ENCODE results near the gene TRAPPC4. TPM values are rescaled to one million over a fixed set of nuclear protein-coding genes. Genes with fewer than 3 reads are reported as not detected.
"Not testable (repeated sequence)": the region's sequence is repeated elsewhere in the genome, so short reads cannot be mapped to it uniquely, and the experiment has no call there.

TRAPPC4 gene
- total RNA-seq, 3 donors from 2014 or later = 52.6 to 63.7 (median 60.0) TPM

- DNase-seq (ENCODE audit: low spot score in 2 of 2) = no peak
- Histone ChIP-seq H3K9me3 (no peaks in the 10 kb centered on the region), H3K27ac (no peak overlapping the region), H3K4me1 (no peaks in the 10 kb centered on the region), H3K27me3 (no peaks in the 10 kb centered on the region), H3K36me3 (no peaks in the 10 kb centered on the region), H3K4me3 (no peak overlapping the region)
- intact Hi-C loops (cut with DNase I; ENCODE audit: low total_unique reads) = no loop called here
- TF ChIP-seq CTCF (IDR thresholded peaks at IDR 0.05) (no peak), POLR2A (IDR thresholded peaks at IDR 0.05) (no peak), POLR2AphosphoS5 (IDR thresholded peaks at IDR 0.05) (no peak)
Observed at GRCh38 chr11:119038884-119039283, 20.3 kb downstream of the TRAPPC4 start.

- H3K27ac ChIP-seq; H3K36me3 ChIP-seq; H3K4me3 ChIP-seq; DNase-seq (ENCODE audit: low spot score in 2 of 2); H3K9me3 ChIP-seq; intact Hi-C loops (cut with DNase I; ENCODE audit: low total_unique reads); H3K4me1 ChIP-seq; H3K27me3 ChIP-seq: not testable (repeated sequence)
Observed at GRCh38 chr11:119039471-119039870, 20.9 kb downstream of the TRAPPC4 start.

- Histone ChIP-seq H3K4me1 (no peaks in the 10 kb centered on the region), H3K4me3 (no peak overlapping the region), H3K27me3 (no peaks in the 10 kb centered on the region), H3K36me3 (no peaks in the 10 kb centered on the region), H3K27ac (no peak overlapping the region), H3K9me3 (no peaks in the 10 kb centered on the region)
- intact Hi-C loops (cut with DNase I; ENCODE audit: low total_unique reads) = no loop called here
- TF ChIP-seq POLR2AphosphoS5 (IDR thresholded peaks at IDR 0.05) = no peak
- TF ChIP-seq POLR2A (IDR thresholded peaks at IDR 0.05) = no peak
- TF ChIP-seq CTCF (IDR thresholded peaks at IDR 0.05) = no peak
- no peak for DNase-seq (ENCODE audit: low spot score in 2 of 2)
Observed at GRCh38 chr11:119041821-119042514, 23.4 kb downstream of the TRAPPC4 start.

- Histone ChIP-seq H3K9me3 (no peaks in the 10 kb centered on the region), H3K4me3 (no peak overlapping the region), H3K4me1 (no peaks in the 10 kb centered on the region), H3K36me3 (peaks cover 6% of the 10 kb centered on the region), H3K27me3 (no peaks in the 10 kb centered on the region), H3K27ac (no peak overlapping the region)
- no peak for DNase-seq (ENCODE audit: low spot score in 2 of 2)
- TF ChIP-seq POLR2AphosphoS5 (IDR thresholded peaks at IDR 0.05) = no peak
- intact Hi-C loops (cut with DNase I; ENCODE audit: low total_unique reads) = no loop called here
Observed at GRCh38 chr11:119042927-119043326, 24.4 kb downstream of the TRAPPC4 start.

GRCh38 chr11:119044708-119045107 is 26.1 kb downstream of the TRAPPC4 start:
- H3K36me3 ChIP-seq = peaks cover 11% of the 10 kb centered on the region
- no peak overlapping the region for H3K4me3 ChIP-seq
- TF ChIP-seq POLR2A (IDR thresholded peaks at IDR 0.05) (no peak), POLR2AphosphoS5 (IDR thresholded peaks at IDR 0.05) (no peak), CTCF (IDR thresholded peaks at IDR 0.05) (no peak)
- no peaks in the 10 kb centered on the region for H3K4me1 ChIP-seq
- H3K9me3 ChIP-seq = no peaks in the 10 kb centered on the region
- no peak overlapping the region for H3K27ac ChIP-seq
- H3K27me3 ChIP-seq = no peaks in the 10 kb centered on the region
- intact Hi-C loops (cut with DNase I; ENCODE audit: low total_unique reads) = no loop called here
- DNase-seq (ENCODE audit: low spot score in 2 of 2) = no peak

- H3K4me1 ChIP-seq = no peaks in the 10 kb centered on the region
- H3K9me3 ChIP-seq = no peaks in the 10 kb centered on the region
- DNase-seq (ENCODE audit: low spot score in 2 of 2) = no peak
- peaks cover 11% of the 10 kb centered on the region for H3K36me3 ChIP-seq
- intact Hi-C loops (cut with DNase I; ENCODE audit: low total_unique reads) = no loop called here
- H3K27ac ChIP-seq = no peak overlapping the region
- H3K27me3 ChIP-seq = no peaks in the 10 kb centered on the region
- TF ChIP-seq POLR2A (IDR thresholded peaks at IDR 0.05) (no peak), POLR2AphosphoS5 (IDR thresholded peaks at IDR 0.05) (no peak), CTCF (IDR thresholded peaks at IDR 0.05) (no peak)
- no peak overlapping the region for H3K4me3 ChIP-seq
Observed at GRCh38 chr11:119046489-119046888, 27.9 kb downstream of the TRAPPC4 start.
